ENCODE measurements around the gene RASSF6. TPM values are rescaled to one million over a fixed set of nuclear protein-coding genes. Genes with fewer than 3 reads are reported as not detected.

Gene RASSF6
- total and polyA plus RNA-seq, 5 donors, result not detected

GRCh38 chr4:73523126-73523525, 97.1 kb downstream of the RASSF6 start:
- ATAC-seq, result no peak
- WGBS, result 76% methylated on average over 2 of the region's 2 CpGs
- no peaks in the 10 kb centered on the region for H3K4me1 ChIP-seq (ENCODE audit: control insufficient read depth, insufficient read depth, low read length)
- H3K27me3 ChIP-seq (ENCODE audit: control insufficient read depth, insufficient read depth), result no peaks in the 10 kb centered on the region
- H3K9me3 ChIP-seq (ENCODE audit: control insufficient read depth, low read length), result no peaks in the 10 kb centered on the region
- H3K4me3 ChIP-seq (ENCODE audit: low read length), result no peak overlapping the region
- H3K27ac ChIP-seq (ENCODE audit: low read length), result no peak overlapping the region
- intact Hi-C loops (cut with DNase I), result no loop called here
- DNase-seq, result no peak

Other genes starting within 250 kb of the RASSF6 start
- gene ALB, start 216.1 kb downstream of the RASSF6 start, total RNA-seq, result 1 to 10 TPM in 1 of 4 donors, not detected in 3; 9.6 TPM
- gene ALB, start 216.1 kb downstream of the RASSF6 start, polyA plus RNA-seq, result 0.81 TPM
- gene AFP, start 184.2 kb downstream of the RASSF6 start, total RNA-seq, result not detected
- not detected for gene AFP, start 184.2 kb downstream of the RASSF6 start, polyA plus RNA-seq
- gene AFM, start 138.7 kb downstream of the RASSF6 start, total RNA-seq, result not detected
- gene AFM, start 138.7 kb downstream of the RASSF6 start, polyA plus RNA-seq, result not detected
- gene CXCL8, start 120.1 kb upstream of the RASSF6 start, total RNA-seq, result 1 to 10 TPM in 1 of 4 donors, under 1 TPM in 3; 0.31 to 1.7 (median 0.41) TPM
- 1.6 TPM for gene CXCL8, start 120.1 kb upstream of the RASSF6 start, polyA plus RNA-seq
- gene CXCL6, start 216.2 kb upstream of the RASSF6 start, total RNA-seq, result under 1 TPM in 3 of 4 donors, not detected in 1; 0.29 to 0.92 (median 0.46) TPM
- 0.20 TPM for gene CXCL6, start 216.2 kb upstream of the RASSF6 start, polyA plus RNA-seq
- gene PF4V1, start 232.9 kb upstream of the RASSF6 start, total RNA-seq, result not detected
- gene PF4V1, start 232.9 kb upstream of the RASSF6 start, polyA plus RNA-seq, result not detected
- 1 to 10 TPM; 2.4 to 7.4 (median 3.4) TPM for gene CXCL1, start 249.0 kb upstream of the RASSF6 start, total RNA-seq
- gene CXCL1, start 249.0 kb upstream of the RASSF6 start, polyA plus RNA-seq, result 4.4 TPM

All from right cardiac atrium (tissue), 5 donors.